Measurements from ENCODE around the gene HES7. TPM values are rescaled to one million over a fixed set of nuclear protein-coding genes. Genes with fewer than 3 reads are reported as not detected.
A peak's percentile ranks its signal among the peaks of the same experiment; 100 is the strongest.
"Not testable (repeated sequence)": the region's sequence is repeated elsewhere in the genome, so short reads cannot be mapped to it uniquely, and the experiment has no call there.

The HES7 gene
- total RNA-seq, 1 experiment from 2014 or later: 0.61 TPM

DNA sequence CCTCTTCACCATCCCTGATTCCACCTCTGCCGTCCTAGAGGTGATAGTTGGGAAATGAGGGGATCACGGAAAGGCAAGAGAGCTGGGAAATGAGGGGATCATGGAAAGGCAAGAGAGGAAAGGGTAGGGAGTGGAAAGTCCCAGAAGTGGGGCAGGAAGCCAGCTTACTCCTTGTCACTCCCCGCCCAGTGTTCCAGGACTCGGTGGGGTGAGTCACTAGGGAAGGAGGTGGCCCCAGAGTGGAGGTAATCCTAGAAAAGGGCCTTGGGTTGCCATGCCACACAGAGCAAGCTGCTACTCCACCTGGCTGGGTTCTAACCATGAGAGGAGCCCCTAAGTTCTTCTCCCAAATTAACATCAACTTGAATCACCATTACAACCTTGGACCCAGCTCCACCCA, 20.4 kb downstream of the HES7 start:
- no peak for DNase-seq (ENCODE audit: low spot score)

GRCh38 chr17:8101721-8102120, 22.2 kb downstream of the HES7 start:
- DNase-seq (ENCODE audit: low spot score): no peak

- no peak for DNase-seq (ENCODE audit: low spot score)
Measured at GRCh38 chr17:8100763-8101162, 23.1 kb downstream of the HES7 start.

DNA sequence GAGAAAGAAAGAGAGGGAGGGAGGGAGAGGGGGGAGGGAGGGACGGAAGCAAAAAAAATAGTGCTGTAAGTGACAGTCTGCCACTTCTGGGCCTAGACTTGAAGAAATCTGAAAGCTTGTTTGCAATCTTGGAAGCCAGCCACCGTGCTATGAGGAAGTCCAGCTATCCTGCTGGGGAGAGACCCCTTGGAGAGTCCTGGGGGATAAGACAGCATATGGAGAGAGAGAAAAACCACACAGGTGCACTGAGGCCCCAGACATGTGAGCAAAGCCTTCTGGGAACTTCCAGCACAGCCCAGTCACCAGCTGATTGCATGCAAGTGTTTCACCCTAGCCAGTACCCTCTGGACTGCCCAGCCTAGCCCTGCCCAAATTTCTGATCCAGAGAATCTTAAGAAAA, 23.8 kb downstream of the HES7 start:
- DNase-seq (ENCODE audit: low spot score): no peak

- no peak for DNase-seq (ENCODE audit: low spot score)
Measured at GRCh38 chr17:8096541-8096940, 27.4 kb downstream of the HES7 start.

DNA sequence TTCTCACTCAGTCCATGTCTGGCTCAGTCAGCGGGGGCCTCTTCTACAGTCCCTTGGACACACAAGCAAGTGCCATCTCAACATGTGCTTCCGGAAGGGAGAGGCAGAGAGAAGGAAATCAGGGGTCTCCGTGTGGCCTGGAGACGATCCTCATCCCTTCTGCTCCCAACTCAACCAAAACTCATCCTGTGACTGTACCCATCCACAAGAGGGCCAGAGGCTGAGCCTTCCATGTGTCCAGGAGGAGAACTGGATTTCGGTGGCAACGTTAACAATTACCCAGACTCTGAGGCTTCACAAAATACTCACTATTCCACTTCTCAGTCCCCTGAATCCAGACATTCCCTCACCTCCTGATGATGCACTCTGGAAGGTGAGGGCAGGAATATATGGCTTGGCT, 28.5 kb downstream of the HES7 start:
- DNase-seq (ENCODE audit: low spot score): no peak

DNA sequence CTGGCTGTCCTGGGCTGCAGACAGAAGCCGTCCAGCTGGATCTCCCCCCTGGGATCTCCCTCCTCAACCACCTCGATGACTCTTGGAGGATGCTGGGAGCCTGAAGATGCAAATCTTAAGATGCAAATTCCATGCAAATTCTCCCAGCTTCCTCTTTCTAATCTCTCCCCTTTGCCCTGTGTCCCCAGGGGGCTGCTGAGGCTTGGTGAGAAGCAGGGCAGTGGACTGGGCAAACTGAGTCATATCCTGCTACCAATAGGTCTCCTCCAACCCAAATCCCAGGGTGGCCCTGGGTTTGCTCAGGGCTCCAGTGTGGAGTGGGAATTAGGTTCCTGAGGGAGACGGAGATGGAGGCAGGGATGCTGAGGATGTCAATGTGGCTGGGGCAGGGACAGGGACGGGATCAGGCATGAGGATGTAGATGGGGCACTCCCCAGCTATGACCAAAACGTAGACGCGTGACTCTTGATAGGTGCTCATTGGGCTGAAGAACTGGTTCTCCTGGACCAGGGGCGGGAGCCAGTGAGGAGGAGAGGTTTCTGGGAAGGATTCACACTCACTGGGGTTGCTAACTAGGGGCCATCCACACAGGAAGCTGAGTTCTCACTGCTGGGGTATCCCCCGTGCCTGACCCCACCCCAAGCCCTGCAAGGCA, 32.7 kb downstream of the HES7 start:
- no peak for DNase-seq (ENCODE audit: low spot score)

DNA sequence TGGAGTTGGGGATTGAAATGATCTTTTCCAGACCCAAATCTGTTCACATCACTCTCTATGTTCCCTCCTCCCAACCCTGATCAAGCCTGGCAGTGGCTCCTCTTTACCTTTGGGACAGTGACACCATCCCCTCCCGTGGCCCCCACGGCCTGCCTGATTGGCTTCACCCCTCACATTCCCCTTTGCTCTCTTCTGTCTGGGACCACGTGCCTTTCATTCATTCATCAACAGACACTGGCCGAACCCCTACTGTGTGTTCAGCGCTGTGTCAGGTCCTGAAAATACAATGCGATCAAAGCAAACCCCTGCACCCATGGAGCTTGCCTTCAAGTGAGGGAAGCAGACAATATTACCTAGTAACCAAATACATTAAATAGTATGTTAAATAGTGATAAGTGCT, 34.2 kb downstream of the HES7 start:
- no peak for DNase-seq (ENCODE audit: low spot score)

- DNase-seq (ENCODE audit: low spot score): no peak
Measured at GRCh38 chr17:8087952-8088230, 36.0 kb downstream of the HES7 start.

DNA sequence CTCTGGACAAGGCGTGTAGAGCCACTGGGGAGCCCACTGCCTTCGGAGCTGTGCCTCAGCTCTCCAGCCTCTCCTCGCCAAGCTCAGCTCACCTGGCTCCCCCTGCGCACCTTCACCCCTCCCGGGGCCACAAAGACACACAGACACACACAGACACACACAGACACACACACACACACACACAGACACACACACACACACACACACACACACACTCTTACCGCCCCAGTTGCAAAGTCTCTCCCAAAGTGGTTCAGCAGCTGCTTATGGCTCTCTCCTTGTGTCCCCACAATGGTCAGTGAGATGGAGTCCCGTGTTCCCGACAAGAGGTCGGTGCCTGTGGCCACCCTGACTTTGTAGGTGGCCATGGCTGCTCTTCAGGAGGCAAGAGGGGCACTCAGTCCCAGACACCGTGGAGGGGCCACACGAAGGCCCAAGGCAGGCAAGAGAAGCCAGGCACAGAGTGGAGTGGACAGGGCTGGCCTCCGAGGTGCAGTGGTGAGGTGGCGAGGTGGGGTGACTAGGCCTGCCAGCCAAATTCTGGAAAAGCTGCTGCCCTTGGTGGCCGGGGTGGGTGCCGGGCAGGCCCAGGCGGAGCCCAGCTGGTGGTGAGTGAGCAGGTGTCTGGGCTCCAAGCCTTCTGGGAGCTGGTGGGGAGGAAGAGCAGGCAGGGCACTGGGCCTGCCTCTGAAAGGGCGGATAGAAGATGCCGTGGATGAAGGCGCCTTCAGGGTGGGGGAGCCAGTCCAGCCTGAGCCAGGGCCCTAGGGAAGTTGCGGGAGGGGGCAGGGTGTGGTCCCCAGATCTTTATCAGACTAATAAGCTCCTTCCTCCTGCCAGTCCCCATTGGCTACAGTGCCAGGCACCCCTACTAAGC, 36.6 kb downstream of the HES7 start, which contains the start of gene ALOX12B:
Gene ALOX12B (minus strand): TSS at position 642 of the 877 bp plus-strand sequence. CDS start 274 bp downstream, at position 368.
- no peak for DNase-seq (ENCODE audit: low spot score)

DNA sequence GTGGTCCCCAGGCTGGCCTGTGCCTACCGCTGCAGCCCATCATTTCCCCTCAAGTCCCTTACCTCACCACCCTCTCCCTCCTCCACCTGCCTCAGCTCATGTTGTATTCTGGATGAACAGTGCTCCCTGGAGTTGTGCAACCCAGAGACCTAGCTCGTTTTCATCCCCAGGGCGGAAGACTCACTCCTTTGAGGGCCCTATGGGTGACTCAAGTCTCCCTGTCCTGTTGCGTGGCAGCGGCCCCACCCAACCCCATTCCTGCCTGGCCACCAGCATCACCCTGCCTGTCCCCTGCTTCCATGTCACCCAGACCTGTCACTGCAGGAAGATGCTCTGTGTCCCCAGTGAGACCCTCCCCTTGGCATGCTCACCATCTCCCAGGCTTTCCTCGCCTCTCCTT, 39.7 kb downstream of the HES7 start:
- no peak for DNase-seq (ENCODE audit: low spot score)

DNA sequence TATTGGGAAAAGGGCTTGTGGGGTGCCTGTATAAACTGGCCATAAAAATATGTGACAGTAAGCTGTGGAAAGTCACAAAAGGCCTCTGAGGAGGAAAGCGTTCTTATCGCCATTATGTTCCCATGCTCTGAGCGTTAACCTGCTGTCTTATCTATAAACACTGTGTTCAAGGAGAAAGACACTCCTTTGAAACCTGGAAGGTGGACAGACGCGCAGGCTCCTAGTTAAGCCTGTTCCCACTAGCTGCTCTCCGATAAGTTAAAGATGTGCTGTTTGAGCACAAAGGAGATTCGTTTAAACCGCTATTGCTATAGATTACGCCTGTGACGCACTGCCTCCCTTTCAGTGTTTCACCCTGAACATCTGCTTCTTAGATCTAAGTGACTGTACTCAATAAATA, 41.6 kb downstream of the HES7 start:
- no peak for DNase-seq (ENCODE audit: low spot score)

GRCh38 chr17:8081876-8082275, 42.0 kb downstream of the HES7 start:
- no peak for DNase-seq (ENCODE audit: low spot score)

GRCh38 chr17:8080799-8081219, 43.1 kb downstream of the HES7 start:
- DNase-seq (ENCODE audit: low spot score): peak; percentile 13

- peak; percentile 6 for DNase-seq (ENCODE audit: low spot score)
Measured at GRCh38 chr17:8080208-8080798, 43.6 kb downstream of the HES7 start.

DNA sequence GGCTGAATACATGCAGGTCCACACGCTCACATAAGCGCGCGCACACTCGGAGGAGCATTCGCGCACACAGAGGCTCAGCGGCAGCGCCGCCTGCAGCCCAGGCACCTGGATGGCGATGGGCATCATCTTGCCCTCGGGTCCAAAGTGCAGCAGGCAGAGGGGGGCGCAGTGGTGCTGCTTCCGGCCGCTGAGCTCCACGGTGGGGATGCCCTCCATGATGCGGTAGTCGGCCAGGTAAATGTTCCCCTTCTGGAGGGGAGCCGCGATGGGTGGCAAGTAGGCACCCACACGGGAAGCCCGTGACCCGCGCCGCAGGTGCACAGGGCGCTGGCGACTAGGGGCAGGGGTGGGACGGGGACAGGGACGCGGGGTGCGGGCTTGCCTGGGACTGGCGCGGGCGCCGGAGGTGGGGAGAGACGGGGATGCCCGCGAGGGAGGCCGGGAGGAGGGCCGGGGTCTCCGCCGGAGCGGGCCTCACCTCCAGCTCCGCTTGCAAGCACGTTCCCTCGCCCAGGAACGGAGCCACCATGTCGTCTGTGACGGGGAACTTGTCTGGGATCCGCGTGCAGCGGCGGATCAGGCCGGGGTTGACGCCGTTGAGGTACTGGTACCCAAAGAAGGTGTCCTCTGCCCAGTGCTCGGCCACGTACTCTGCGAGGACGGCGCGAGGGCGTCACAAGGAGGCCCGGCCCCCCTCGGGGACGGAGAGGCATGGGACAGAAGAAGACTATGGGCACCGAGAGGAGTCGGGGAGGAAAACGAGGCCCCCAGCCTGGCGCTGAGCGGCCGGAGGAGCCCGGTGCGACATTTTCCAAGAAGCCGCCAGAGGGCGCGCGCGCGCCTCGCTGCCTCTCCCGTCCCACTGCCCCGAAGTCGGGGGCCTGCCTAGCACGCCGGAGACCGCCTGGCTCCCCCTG, 44.4 kb downstream of the HES7 start:
- DNase-seq (ENCODE audit: low spot score): peak; percentile 71

DNA sequence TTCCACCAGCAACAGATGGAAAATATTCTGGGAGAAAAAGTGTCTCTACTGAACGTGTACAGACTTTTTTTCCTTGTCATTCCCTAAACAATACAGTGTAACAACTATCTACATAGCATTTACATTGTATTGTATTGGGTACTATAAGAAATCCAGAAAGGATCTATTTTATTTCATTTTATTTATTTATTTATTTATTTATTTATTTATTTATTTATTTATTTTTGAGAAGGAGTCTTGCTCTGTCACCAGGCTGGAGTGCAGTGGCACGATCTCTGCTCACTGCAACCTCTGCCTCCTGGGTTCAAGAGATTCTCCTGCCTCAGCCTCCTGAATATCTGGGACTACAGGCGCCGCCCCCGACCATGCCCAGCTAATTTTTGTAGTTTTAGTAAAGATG, 46.0 kb downstream of the HES7 start:
- DNase-seq (ENCODE audit: low spot score): not testable (repeated sequence)

DNA sequence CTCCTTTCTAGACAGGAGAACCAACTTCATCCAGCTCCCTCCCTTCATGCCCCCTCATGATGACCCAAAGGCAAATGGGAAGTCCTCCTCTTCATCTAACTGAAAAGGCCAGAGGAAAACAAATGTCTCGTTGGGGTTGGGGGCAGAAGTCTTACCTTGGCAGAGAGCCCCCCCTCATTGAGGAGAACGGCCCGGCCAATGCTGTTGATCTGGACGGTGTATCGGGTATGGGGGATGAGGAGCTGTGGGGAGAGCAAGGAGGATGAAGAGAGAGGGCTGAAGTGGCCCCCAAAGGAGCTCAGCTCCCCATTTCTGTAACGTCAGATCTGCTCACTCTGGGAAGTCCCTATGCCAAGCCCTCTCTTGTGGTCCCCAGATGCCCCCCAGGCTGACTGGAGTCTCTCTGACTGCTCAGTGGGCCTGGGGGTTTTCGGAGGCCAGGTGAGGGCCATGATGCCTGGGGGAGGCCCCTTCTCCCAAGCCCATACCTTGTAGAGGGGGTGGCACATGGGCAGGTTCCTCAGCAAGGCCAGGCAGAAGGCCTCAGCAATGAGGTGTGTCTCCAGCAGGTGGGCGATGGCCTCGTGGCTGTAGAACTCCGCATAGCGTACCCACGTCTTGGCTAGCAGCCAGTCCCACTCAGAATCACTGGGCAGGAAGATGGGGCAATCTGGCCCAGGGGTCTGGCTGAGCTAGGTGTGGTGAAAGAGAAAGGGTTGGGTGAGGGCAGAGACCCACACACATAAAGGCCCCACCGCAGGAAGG, 47.2 kb downstream of the HES7 start:
- DNase-seq (ENCODE audit: low spot score): no peak

DNA sequence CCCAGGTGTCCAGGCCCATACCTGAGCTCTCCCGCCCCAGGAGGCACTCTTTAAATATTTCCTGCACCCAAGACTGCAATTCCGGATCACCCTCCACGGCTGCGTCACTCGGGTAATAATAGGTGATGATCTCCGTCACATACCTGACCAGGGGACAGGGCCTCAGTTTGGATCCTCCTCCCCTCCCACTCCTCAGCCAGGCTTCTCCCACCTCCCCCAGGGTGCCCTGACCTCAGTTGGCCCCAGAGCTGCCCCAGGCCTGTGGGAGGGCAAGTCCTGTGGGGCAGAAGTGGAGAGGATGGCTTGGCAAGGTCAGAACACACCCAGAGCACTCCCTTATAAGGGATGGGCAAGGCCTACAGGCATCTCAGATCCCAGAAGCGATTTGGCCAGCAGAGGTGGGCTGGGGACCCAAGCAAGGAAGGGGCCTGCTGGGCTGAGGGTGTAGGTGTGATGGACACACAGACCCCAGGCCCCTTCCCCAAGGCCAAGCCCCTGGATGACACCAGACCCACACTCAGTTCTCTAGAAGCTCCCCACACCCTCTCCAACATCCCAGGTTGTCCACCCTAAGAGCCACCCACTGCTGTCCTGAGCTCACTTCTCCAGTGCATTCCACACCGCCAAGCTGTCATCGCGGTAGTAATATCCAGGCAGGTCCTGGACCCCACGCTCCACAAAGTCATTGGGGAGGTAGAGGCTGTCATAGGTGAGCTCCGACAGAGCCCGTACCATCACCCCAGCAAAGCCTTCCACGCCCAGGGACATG, 48.1 kb downstream of the HES7 start:
- DNase-seq (ENCODE audit: low spot score): no peak

DNA sequence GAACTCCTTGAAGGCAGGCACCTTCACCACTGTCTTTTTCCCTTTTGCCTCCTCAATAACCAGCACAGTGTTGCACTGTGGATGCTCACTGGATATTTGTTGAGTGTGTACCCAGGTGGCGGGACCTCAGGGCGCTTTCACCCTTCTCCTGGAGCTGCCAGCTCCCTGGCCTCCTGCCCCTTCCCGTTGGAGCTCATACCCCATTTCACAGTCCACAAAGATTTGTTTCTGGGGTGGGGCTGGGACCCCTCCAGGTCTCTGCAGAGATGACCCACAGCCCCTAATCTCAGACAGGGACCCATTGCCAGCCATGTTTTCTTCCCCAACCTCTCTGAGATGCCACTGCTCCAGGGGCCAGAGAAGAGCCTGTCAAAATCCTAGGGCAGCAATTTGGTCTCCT, 48.8 kb downstream of the HES7 start:
- DNase-seq (ENCODE audit: low spot score): no peak
